Stimulated activated CD4-positive, alpha-beta T cell treated with anti-CD3 and anti-CD28 coated beads, Interleukin-12 subunit alpha, Interleukin-12 subunit beta, amount 100 ng/mL, for 48 hours (primary cell): ENCODE measurements around the gene TBC1D21.

Source experiments
- DNase-seq, 3 donors: peaks; one replicate each; pipeline ENCODE4 v3.0.0-alpha.2; 2020; ENCODE audit warnings: low read depth in 2 of 3, low spot score in 1 of 3

The TBC1D21 gene

GRCh38 chr15:73888224-73889041, 15.1 kb downstream of the TBC1D21 start:
- no peak for DNase-seq

- DNase-seq: no peak
Measured at GRCh38 chr15:73889053-73889761, 15.8 kb downstream of the TBC1D21 start.

- DNase-seq: no peak
Measured at GRCh38 chr15:73889762-73890124, 16.4 kb downstream of the TBC1D21 start.

- no peak for DNase-seq
Measured at GRCh38 chr15:73891328-73892315, 18.3 kb downstream of the TBC1D21 start.

- no peak for DNase-seq
Measured at GRCh38 chr15:73892446-73893226, 19.3 kb downstream of the TBC1D21 start.

GRCh38 chr15:73894133-73894814, 20.9 kb downstream of the TBC1D21 start:
- DNase-seq: no peak

GRCh38 chr15:73897441-73898261, 24.3 kb downstream of the TBC1D21 start:
- DNase-seq: peak; percentile 42 to 62 (median 46)

- DNase-seq: no peak
Measured at GRCh38 chr15:73899197-73900094, 26.1 kb downstream of the TBC1D21 start.

- DNase-seq: no peak
Measured at GRCh38 chr15:73900095-73900712, 26.8 kb downstream of the TBC1D21 start.

GRCh38 chr15:73901126-73901810, 27.9 kb downstream of the TBC1D21 start:
- DNase-seq: no peak

GRCh38 chr15:73902121-73903020, 29.0 kb downstream of the TBC1D21 start:
- DNase-seq: no peak

GRCh38 chr15:73904026-73904815, 30.9 kb downstream of the TBC1D21 start:
- no peak for DNase-seq

- DNase-seq: no peak
Measured at GRCh38 chr15:73905225-73905827, 32.0 kb downstream of the TBC1D21 start.

- no peak for DNase-seq
Measured at GRCh38 chr15:73906346-73907034, 33.1 kb downstream of the TBC1D21 start.
